ENCODE measurements around the gene CRYGN. TPM values are rescaled to one million over a fixed set of nuclear protein-coding genes. Genes with fewer than 3 reads are reported as not detected.

The CRYGN gene
- total RNA-seq, 4 donors from 2014 or later, result 0.73 to 2.9 (median 2.4) TPM; not detected in 1

GRCh38 chr7:151429560-151430331 lies 10.2 kb downstream of the CRYGN start:
- Histone ChIP-seq H3K36me3 (no peaks in the 10 kb centered on the region), H3K9me3 (no peaks in the 10 kb centered on the region), H3K4me1 (peaks cover 19 to 26% of the 10 kb centered on the region in 2 donors), H3K27me3 (no peaks in the 10 kb centered on the region), H3K27ac (peak overlapping the region; percentile 87 to 88), H3K4me3 (no peak overlapping the region)
- TF ChIP-seq, protein P1, sequence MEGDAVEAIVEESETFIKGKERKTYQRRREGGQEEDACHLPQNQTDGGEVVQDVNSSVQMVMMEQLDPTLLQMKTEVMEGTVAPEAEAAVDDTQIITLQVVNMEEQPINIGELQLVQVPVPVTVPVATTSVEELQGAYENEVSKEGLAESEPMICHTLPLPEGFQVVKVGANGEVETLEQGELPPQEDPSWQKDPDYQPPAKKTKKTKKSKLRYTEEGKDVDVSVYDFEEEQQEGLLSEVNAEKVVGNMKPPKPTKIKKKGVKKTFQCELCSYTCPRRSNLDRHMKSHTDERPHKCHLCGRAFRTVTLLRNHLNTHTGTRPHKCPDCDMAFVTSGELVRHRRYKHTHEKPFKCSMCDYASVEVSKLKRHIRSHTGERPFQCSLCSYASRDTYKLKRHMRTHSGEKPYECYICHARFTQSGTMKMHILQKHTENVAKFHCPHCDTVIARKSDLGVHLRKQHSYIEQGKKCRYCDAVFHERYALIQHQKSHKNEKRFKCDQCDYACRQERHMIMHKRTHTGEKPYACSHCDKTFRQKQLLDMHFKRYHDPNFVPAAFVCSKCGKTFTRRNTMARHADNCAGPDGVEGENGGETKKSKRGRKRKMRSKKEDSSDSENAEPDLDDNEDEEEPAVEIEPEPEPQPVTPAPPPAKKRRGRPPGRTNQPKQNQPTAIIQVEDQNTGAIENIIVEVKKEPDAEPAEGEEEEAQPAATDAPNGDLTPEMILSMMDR (IDR thresholded peaks at IDR 0.05), result no peak
- no peak for TF ChIP-seq POLR2A (IDR thresholded peaks at IDR 0.05)
- no peak for DNase-seq
- intact Hi-C loops (cut with DNase I; ENCODE audit: low total_unique reads), result no loop called here

DNA sequence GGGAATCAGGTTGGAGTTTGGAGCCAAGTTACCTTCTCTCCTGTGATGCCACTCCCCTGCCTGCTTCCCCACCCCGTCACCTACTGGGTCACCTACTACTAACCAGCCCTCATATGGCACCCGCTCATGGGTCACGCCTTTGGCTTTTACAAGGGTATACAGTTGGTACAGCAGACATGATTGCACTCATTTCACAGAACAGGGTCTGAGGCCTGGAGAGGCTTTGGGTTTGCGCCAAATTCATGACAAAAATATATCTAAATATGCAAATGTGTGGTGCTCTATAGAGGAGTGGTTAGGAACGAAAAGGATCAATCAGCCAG lies 10.7 kb downstream of the CRYGN start:
- Histone ChIP-seq H3K27me3 (no peaks in the 10 kb centered on the region), H3K36me3 (no peaks in the 10 kb centered on the region), H3K27ac (peak overlapping the region; percentile 87 to 88), H3K4me3 (no peak overlapping the region), H3K9me3 (no peaks in the 10 kb centered on the region), H3K4me1 (peaks cover 19 to 26% of the 10 kb centered on the region in 2 donors)
- intact Hi-C loops (cut with DNase I; ENCODE audit: low total_unique reads), result no loop called here
- DNase-seq, result no peak
- TF ChIP-seq, protein P1 (IDR thresholded peaks at IDR 0.05), result no peak
- TF ChIP-seq POLR2A (IDR thresholded peaks at IDR 0.05), result no peak

GRCh38 chr7:151428378-151429236 lies 11.3 kb downstream of the CRYGN start:
- no peaks in the 10 kb centered on the region for H3K36me3 ChIP-seq
- H3K4me3 ChIP-seq, result no peak overlapping the region
- H3K4me1 ChIP-seq, result peaks cover 19 to 26% of the 10 kb centered on the region in 2 donors
- DNase-seq, result peak; percentile 69 to 83
- TF ChIP-seq, protein P1 (IDR thresholded peaks at IDR 0.05), result no peak
- intact Hi-C loops (cut with DNase I; ENCODE audit: low total_unique reads), result no loop called here
- H3K27ac ChIP-seq, result peak overlapping the region; percentile 87 to 88
- no peaks in the 10 kb centered on the region for H3K27me3 ChIP-seq
- H3K9me3 ChIP-seq, result no peaks in the 10 kb centered on the region

- peak; percentile 27 to 36 for DNase-seq
- intact Hi-C loops (cut with DNase I; ENCODE audit: low total_unique reads), result no loop called here
- H3K27ac ChIP-seq, result peak overlapping the region; percentile 87 to 88
- H3K27me3 ChIP-seq, result no peaks in the 10 kb centered on the region
- peaks cover 19 to 26% of the 10 kb centered on the region in 2 donors for H3K4me1 ChIP-seq
- H3K9me3 ChIP-seq, result no peaks in the 10 kb centered on the region
- TF ChIP-seq, protein P1 (IDR thresholded peaks at IDR 0.05), result no peak
- no peak for TF ChIP-seq POLR2A (IDR thresholded peaks at IDR 0.05)
- no peaks in the 10 kb centered on the region for H3K36me3 ChIP-seq
- no peak overlapping the region for H3K4me3 ChIP-seq
Observed at GRCh38 chr7:151427705-151428377, 12.1 kb downstream of the CRYGN start.

All from uterus (tissue), 4 donors.